ENCODE measurements around the gene ITGA3. TPM values are rescaled to one million over a fixed set of nuclear protein-coding genes. Genes with fewer than 3 reads are reported as not detected.

ITGA3 gene
- total and polyA plus RNA-seq, 7 donors: 15.6 to 85.1 (median 38.4) TPM

DNA sequence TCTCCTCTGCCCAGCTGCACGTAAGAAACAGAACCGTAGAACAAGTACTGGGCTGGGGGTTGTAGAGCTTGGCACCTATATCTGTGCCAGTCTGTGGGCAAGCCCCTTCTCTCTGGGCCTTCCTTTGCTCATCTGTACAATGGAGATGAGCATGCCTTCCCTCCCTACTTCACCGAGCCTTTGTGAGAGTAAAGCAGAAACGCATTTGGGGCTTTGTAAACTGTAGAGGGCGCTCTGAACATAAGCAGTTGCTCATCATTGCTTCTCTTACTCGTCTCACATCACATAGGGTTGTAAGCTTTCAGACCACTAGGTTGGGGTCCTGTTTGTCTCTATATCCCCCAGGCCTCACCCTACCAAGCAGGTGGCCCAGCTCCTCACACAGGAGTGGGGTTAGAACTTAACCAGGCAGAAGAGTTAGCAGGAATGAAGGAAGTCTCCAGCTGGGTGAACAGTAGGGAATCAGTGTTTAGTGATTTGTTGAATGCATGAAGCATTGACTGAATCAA is 59.0 kb downstream of the ITGA3 start:
- no peak for DNase-seq
- Histone ChIP-seq H3K27me3 (no peaks in the 10 kb centered on the region), H3K36me3 (peaks cover 2 to 10% (median 4%) of the 10 kb centered on the region in 4 donors), H3K4me1 (peaks cover 0 to 51% (median 43%) of the 10 kb centered on the region in 4 donors), H3K4me3 (no peak overlapping the region), H3K9me3 (no peaks in the 10 kb centered on the region), H3K27ac (no peak overlapping the region)
- WGBS, 2 donors: 8 to 21% methylated on average over 6 of the region's 6 CpGs
- intact Hi-C loops (cut with DNase I): loop anchor here (5.0 kb wide), 3 partner anchors 47 to 182 kb away; partner anchors contain the start of gene TMEM92
- TF ChIP-seq POLR2A (IDR thresholded peaks at IDR 0.05) (no peak), POLR2AphosphoS5 (IDR thresholded peaks at IDR 0.05) (peak in 1 of 4 donors; percentile 6), CTCF (IDR thresholded peaks at IDR 0.05) (peak in 1 of 4 experiments; percentile 19), EP300 (IDR thresholded peaks at IDR 0.05) (no peak)

- WGBS, 2 donors: 65 to 67% methylated on average over 17 of the region's 17 CpGs
- Histone ChIP-seq H3K9me3 (no peaks in the 10 kb centered on the region), H3K27ac (no peak overlapping the region), H3K4me3 (no peak overlapping the region), H3K27me3 (no peaks in the 10 kb centered on the region), H3K4me1 (peaks cover 0 to 50% (median 43%) of the 10 kb centered on the region in 4 donors), H3K36me3 (peaks cover 0 to 2% (median 0%) of the 10 kb centered on the region in 4 donors)
- TF ChIP-seq POLR2AphosphoS5 (IDR thresholded peaks at IDR 0.05) (peak in 1 of 4 donors; percentile 1), EP300 (IDR thresholded peaks at IDR 0.05) (no peak)
- intact Hi-C loops (cut with DNase I): loop anchor here (5.0 kb wide), 3 partner anchors 47 to 182 kb away; partner anchors contain the start of gene TMEM92
- no peak for DNase-seq
Measured at GRCh38 chr17:50115756-50116155, 59.8 kb downstream of the ITGA3 start.

DNA sequence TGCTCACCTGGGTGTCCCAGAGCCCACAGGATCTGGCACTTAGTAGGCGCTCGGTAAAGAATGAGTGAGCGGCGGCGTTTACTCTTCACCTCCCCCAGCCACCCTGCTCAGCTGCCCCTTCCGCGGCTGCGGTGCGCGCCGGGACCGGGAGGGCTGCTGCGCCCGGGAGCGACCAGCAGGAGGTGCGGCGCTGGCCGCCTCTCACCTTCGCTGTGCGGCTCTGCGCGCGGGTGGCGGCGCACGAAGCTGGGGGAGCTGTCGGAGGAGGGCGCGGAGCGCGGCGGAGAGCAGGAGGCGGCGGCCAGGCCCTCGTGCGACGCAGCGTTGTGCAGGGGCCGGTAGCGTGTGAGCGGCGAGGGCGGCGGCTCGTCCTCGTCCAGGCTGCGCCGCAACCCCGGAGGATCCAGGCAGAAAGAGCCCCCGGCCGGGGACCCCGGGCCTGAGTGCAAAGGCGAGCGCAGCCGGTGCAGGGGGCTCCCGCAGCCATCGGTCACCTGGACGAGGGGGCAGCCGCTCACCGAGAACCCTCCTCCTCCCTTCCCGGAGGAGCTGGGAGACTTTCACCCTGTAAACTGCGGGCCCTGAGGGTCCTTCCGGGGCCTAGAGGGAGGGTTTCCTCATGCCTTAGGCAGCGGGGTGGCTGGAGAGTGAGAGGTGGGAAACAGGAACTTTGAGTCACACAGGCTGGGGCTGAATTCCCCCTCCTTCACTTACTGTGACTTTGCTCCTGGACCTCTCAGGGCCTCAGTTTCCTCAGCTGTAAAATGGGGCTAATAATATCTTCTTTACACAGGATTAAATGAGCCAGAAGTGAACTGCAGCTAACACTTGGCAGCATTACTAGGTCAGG is 61.5 kb downstream of the ITGA3 start:
- no peak for DNase-seq
- intact Hi-C loops (cut with DNase I): loop anchor here (5.0 kb wide), 3 partner anchors 45 to 180 kb away; partner anchors contain the start of gene TMEM92
- Histone ChIP-seq H3K27me3 (no peaks in the 10 kb centered on the region), H3K4me1 (peaks cover 0 to 34% (median 29%) of the 10 kb centered on the region in 4 donors), H3K27ac (peak overlapping the region; percentile 7 to 47 (median 36)), H3K9me3 (no peaks in the 10 kb centered on the region), H3K4me3 (peak overlapping the region in 3 of 4 donors; percentile 6 to 35 (median 21)), H3K36me3 (no peaks in the 10 kb centered on the region)
- TF ChIP-seq POLR2A (IDR thresholded peaks at IDR 0.05): no peak
- no peak for TF ChIP-seq EP300 (IDR thresholded peaks at IDR 0.05)
- TF ChIP-seq CTCF (IDR thresholded peaks at IDR 0.05): peak; percentile 38 to 78 (median 67)
- TF ChIP-seq POLR2AphosphoS5 (IDR thresholded peaks at IDR 0.05): peak in 1 of 4 donors; percentile 16
- WGBS, 2 donors: 6 to 9% methylated on average over 64 of the region's 64 CpGs

GRCh38 chr17:50118076-50118827 is 62.3 kb downstream of the ITGA3 start:
- no peaks in the 10 kb centered on the region for H3K36me3 ChIP-seq
- DNase-seq: no peak
- H3K27me3 ChIP-seq: no peaks in the 10 kb centered on the region
- H3K4me1 ChIP-seq: peaks cover 0 to 26% (median 20%) of the 10 kb centered on the region in 4 donors
- H3K4me3 ChIP-seq: no peak overlapping the region
- 75 to 86% methylated on average over 23 of the region's 23 CpGs for WGBS, 2 donors
- peak overlapping the region in 2 of 4 donors; percentile 46 to 47 for H3K27ac ChIP-seq
- intact Hi-C loops (cut with DNase I): loop anchor here (5.0 kb wide), 3 partner anchors 44 to 179 kb away; partner anchors contain the start of gene TMEM92
- no peaks in the 10 kb centered on the region for H3K9me3 ChIP-seq
- no peak for TF ChIP-seq POLR2AphosphoS5 (IDR thresholded peaks at IDR 0.05)
- TF ChIP-seq CTCF (IDR thresholded peaks at IDR 0.05): no peak
- no peak for TF ChIP-seq EP300 (IDR thresholded peaks at IDR 0.05)
- no peak for TF ChIP-seq POLR2A (IDR thresholded peaks at IDR 0.05)
